Osteocyte (in vitro differentiated cells): Measurements from ENCODE around the gene SLC44A4. TPM values are rescaled to one million over a fixed set of nuclear protein-coding genes. Genes with fewer than 3 reads are reported as not detected.
A peak's percentile ranks its signal among the peaks of the same experiment; 100 is the strongest.
"Not testable (repeated sequence)": the region's sequence is repeated elsewhere in the genome, so short reads cannot be mapped to it uniquely, and the experiment has no call there.

Source experiments
- DNase-seq: peaks from one replicate; pipeline ENCODE4 v3.0.0; 2021; ENCODE audit warnings: mixed read lengths; ENCODE audit not compliant: unreplicated experiment; ENCODE audit errors: extremely low spot score
- H3K27ac Mint-ChIP-seq: one replicate; pipeline ENCODE4 v1.8.0; 2021; ENCODE audit warnings: mild to moderate bottlenecking, mixed read lengths; ENCODE audit not compliant: unreplicated experiment
- H3K27me3 Mint-ChIP-seq: one replicate; pipeline ENCODE4 v1.8.0; 2021; ENCODE audit warnings: mixed read lengths; ENCODE audit not compliant: unreplicated experiment
- H3K36me3 Mint-ChIP-seq: one replicate; pipeline ENCODE4 v1.8.0; 2021; ENCODE audit warnings: mixed read lengths; ENCODE audit not compliant: unreplicated experiment
- H3K4me1 Mint-ChIP-seq: one replicate; pipeline ENCODE4 v1.8.0; 2021; ENCODE audit warnings: mixed read lengths; ENCODE audit not compliant: unreplicated experiment
- H3K4me3 Mint-ChIP-seq: one replicate; pipeline ENCODE4 v1.8.0; 2021; ENCODE audit warnings: mild to moderate bottlenecking, moderate library complexity, mixed read lengths; ENCODE audit not compliant: unreplicated experiment
- H3K9me3 Mint-ChIP-seq: one replicate; pipeline ENCODE4 v1.8.0; 2021; ENCODE audit warnings: mixed read lengths; ENCODE audit not compliant: unreplicated experiment
- CTCF ChIP-seq: fragments of 200-600 bp; sonication (generic); IDR thresholded peaks from 2 replicates; pipeline ENCODE4 v1.5.0; 2021; ENCODE audit warnings: antibody characterized with exemption, mild to moderate bottlenecking, moderate library complexity
- total RNA-seq: library from RNA; stranded (reverse); gene quantifications from 2 replicates; pipeline ENCODE4 v1.2.1, GENCODE V29; 2021

The SLC44A4 gene
- total RNA-seq, 1 donor from 2014 or later = not detected

GRCh38 chr6:31830886-31831335 lies 47.9 kb downstream of the SLC44A4 start:
- peak overlapping the region; percentile 88 for H3K4me3 Mint-ChIP-seq
- peak overlapping the region; percentile 89 for H3K27ac Mint-ChIP-seq
- H3K36me3 Mint-ChIP-seq = peaks cover 2% of the 10 kb centered on the region
- H3K4me1 Mint-ChIP-seq = peaks cover 33% of the 10 kb centered on the region
- no peaks in the 10 kb centered on the region for H3K9me3 Mint-ChIP-seq
- no peak for TF ChIP-seq CTCF
- DNase-seq = no peak
- no peaks in the 10 kb centered on the region for H3K27me3 Mint-ChIP-seq

- no peaks in the 10 kb centered on the region for H3K36me3 Mint-ChIP-seq
Observed at GRCh38 chr6:31829633-31830283, 49.0 kb downstream of the SLC44A4 start.

GRCh38 chr6:31827286-31828079 lies 51.3 kb downstream of the SLC44A4 start, which contains the start of gene HSPA1B:
Gene HSPA1B, plus strand, starts transcription at chr6:31827738. Its CDS starts 213 bp downstream, at chr6:31827951.
- Mint-ChIP-seq H3K36me3 (no peaks in the 10 kb centered on the region), H3K4me3 (peak within 1 kb of the TSS; percentile 87), H3K27me3 (no peaks in the 10 kb centered on the region), H3K9me3 (no peaks in the 10 kb centered on the region), H3K27ac (peak within 1 kb of the TSS; percentile 99), H3K4me1 (peaks cover 37% of the 10 kb centered on the region)
- TF ChIP-seq CTCF = no peak
- peak; percentile 100 for DNase-seq

More at GRCh38 chr6:31829633-31830283, 49.0 kb downstream of the SLC44A4 start:
- Mint-ChIP-seq H3K27me3 (no peaks in the 10 kb centered on the region), H3K9me3 (no peaks in the 10 kb centered on the region), H3K27ac (peak overlapping the region; percentile 89), H3K4me3 (peak overlapping the region; percentile 88), H3K4me1 (peaks cover 33% of the 10 kb centered on the region)
- TF ChIP-seq CTCF = peak; percentile 61
- DNase-seq = no peak

- H3K27me3 Mint-ChIP-seq = no peaks in the 10 kb centered on the region
- peak overlapping the region; percentile 87 for H3K4me3 Mint-ChIP-seq
- no peaks in the 10 kb centered on the region for H3K9me3 Mint-ChIP-seq
- peak; percentile 88 for DNase-seq
- H3K27ac Mint-ChIP-seq = peak overlapping the region; percentile 99
- H3K36me3 Mint-ChIP-seq = no peaks in the 10 kb centered on the region
- H3K4me1 Mint-ChIP-seq = peaks cover 42% of the 10 kb centered on the region
- no peak for TF ChIP-seq CTCF
Observed at GRCh38 chr6:31826793-31827285, 52.0 kb downstream of the SLC44A4 start.

GRCh38 chr6:31825553-31825952 lies 53.2 kb downstream of the SLC44A4 start:
- TF ChIP-seq CTCF = no peak
- no peak for DNase-seq
- no peaks in the 10 kb centered on the region for H3K9me3 Mint-ChIP-seq
- H3K4me1 Mint-ChIP-seq = peaks cover 42% of the 10 kb centered on the region
- no peaks in the 10 kb centered on the region for H3K36me3 Mint-ChIP-seq
- no peaks in the 10 kb centered on the region for H3K27me3 Mint-ChIP-seq
- H3K4me3 Mint-ChIP-seq = peak overlapping the region; percentile 87
- H3K27ac Mint-ChIP-seq = peak overlapping the region; percentile 99

GRCh38 chr6:31823592-31824196 lies 55.1 kb downstream of the SLC44A4 start:
- DNase-seq, H3K27me3 Mint-ChIP-seq, H3K9me3 Mint-ChIP-seq, H3K36me3 Mint-ChIP-seq, H3K4me3 Mint-ChIP-seq, H3K27ac Mint-ChIP-seq: not testable (repeated sequence)
- peaks cover 39% of the 10 kb centered on the region for H3K4me1 Mint-ChIP-seq
